Endometrial microvascular endothelial cells (primary cell): ENCODE data around the gene GGCX. TPM values are rescaled to one million over a fixed set of nuclear protein-coding genes. Genes with fewer than 3 reads are reported as not detected.
"Not testable (repeated sequence)": the region's sequence is repeated elsewhere in the genome, so short reads cannot be mapped to it uniquely, and the experiment has no call there.

Experiments
- in situ Hi-C: cut with HindIII; loops from 2 replicates; pipeline ENCODE4 v1.10.0; 2017; ENCODE audit warnings: low sequenced_read_pairs, low pct_unique_long_range_greater_than_20kb; ENCODE audit errors: inconsistent ontology term
- total RNA-seq: library from RNA; depleted of rRNA; stranded (reverse); fragments of >200 nt; gene quantifications from one replicate; pipeline ENCODE4 v1.2.3, GENCODE V29; 2015; ENCODE audit errors: inconsistent ontology term

GGCX gene
- total RNA-seq, result 77.5 TPM

- in situ Hi-C loops, result no loop called here
These were observed at the start of gene GGCX for GRCh38 chr2:85561280-85562212. TSS of gene GGCX (minus strand) at chr2:85561493. CDS start at chr2:85561428, 65 bp downstream.

- in situ Hi-C loops, result no loop called here
These were observed 46.2 kb upstream of the GGCX start for GRCh38 chr2:85607268-85608215.

DNA sequence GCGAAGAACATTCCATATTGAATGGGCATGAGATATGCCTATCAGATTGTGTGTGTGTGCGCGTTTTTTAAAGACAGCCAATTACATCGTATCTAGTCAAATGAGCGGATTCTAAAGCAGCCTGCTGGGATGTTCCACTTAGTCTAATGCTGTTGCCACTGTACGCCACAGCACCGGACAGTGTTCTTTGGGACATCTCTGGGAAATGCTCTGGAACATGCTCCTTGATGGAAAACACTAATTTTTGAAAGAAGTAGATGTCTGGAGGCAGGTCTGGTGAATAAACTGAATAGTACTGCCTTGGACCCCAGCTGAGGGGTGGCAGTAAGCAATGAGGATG, 44.8 kb upstream of the GGCX start:
- in situ Hi-C loops, result no loop called here

- in situ Hi-C loops, result no loop called here
These were observed 44.3 kb upstream of the GGCX start for GRCh38 chr2:85605406-85606115.

DNA sequence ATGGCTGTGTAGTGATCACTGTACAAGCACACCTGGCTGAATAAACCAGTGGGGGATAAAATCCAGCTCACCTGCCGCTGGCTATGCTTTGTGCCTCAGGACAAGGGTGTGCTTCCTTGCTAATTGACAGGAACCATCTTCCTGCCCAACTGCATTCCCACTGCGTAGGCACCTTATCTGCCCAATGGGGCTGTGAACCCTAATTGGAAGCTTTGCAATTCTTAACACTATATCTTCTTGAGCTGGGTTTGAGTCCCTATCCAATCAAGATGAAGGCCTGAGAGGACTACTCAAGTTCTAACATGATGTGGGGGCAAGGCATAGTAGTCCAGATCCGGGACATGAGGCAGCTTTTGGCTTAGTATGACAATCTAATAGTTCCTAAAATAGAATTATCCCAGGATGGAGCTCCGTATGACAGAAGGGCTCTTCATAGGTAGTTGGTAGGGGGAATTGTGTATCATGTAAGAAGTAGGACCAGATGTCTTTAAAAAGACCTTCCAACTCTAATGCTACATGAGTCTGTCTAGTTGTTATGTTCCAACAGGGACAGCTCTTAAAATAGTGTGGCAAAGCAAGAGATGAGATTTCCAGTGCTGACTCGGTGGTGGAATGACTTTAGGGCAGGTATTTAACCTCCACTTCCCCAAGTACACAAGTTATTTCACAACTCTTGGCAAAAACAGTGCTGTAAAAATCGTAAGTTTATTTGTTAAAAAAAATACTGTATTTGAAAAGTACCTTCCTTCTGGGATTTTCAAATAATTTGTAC, 43.5 kb upstream of the GGCX start:
- in situ Hi-C loops, result no loop called here

GRCh38 chr2:85604133-85604444, 42.8 kb upstream of the GGCX start:
- in situ Hi-C loops, result not testable (repeated sequence)

DNA sequence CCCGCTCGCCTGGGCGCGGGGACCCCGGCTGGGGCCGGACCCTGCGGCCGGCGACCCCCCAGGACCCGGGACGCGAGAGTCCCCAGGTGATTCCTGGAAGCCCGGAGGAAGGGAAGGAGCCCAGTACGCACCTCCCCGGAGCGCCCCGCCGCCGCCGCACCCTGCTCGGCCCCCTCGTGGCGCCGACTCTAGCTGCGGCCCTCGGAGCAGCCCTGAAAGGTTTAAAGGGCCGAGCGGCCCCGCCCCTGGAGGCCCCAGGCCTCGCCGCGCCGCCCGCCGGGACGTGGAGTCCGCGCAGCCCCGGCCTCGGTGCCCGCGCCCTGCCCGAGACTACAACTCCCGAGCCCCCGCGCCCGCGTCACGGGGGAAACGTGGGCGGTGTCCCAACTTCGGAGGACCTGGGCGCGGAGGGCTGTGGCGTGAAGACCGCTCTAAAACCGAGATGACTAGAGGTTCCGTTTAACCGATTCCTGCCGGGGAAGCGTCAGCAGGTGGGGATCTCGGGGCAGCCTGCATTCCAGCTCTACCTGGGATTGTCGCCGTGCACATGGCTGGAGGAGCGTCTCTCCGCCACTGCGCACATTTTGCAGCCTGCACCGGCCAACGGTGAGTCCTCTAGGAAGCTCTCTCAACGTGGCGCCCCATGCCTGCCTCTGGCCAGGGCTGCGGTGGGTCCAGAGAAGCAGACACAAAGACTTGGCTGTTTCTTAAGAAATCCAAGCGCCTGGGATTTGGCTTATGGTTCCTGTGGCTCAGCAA, 41.4 kb upstream of the GGCX start, which contains the start of gene TMEM150A:
TMEM150A (minus strand) TSS at position 223 of the 759 bp plus-strand sequence. CDS start 750 bp downstream, outside the sequence.
- in situ Hi-C loops, result no loop called here

- in situ Hi-C loops, result no loop called here
These were observed 40.6 kb upstream of the GGCX start for GRCh38 chr2:85601771-85602475.

- in situ Hi-C loops, result no loop called here
These were observed 39.9 kb upstream of the GGCX start for GRCh38 chr2:85600951-85601770.

DNA sequence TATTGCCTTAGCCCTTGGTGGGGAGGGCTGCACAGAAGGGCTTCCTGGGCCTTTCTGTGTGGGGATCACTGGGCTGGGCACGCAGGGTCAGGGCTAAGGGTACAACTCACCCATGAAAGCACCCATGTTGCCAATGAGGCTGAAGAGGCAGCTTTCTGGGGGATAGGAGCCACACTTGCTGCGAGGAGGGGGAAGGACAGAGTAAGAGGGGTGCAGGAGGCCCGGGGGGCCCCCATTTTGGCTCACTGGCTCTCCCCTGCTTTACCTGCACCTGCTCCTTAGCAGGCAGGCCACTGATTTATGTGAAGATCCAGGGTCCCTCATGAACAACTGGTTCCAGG, 38.9 kb upstream of the GGCX start:
- in situ Hi-C loops, result no loop called here

DNA sequence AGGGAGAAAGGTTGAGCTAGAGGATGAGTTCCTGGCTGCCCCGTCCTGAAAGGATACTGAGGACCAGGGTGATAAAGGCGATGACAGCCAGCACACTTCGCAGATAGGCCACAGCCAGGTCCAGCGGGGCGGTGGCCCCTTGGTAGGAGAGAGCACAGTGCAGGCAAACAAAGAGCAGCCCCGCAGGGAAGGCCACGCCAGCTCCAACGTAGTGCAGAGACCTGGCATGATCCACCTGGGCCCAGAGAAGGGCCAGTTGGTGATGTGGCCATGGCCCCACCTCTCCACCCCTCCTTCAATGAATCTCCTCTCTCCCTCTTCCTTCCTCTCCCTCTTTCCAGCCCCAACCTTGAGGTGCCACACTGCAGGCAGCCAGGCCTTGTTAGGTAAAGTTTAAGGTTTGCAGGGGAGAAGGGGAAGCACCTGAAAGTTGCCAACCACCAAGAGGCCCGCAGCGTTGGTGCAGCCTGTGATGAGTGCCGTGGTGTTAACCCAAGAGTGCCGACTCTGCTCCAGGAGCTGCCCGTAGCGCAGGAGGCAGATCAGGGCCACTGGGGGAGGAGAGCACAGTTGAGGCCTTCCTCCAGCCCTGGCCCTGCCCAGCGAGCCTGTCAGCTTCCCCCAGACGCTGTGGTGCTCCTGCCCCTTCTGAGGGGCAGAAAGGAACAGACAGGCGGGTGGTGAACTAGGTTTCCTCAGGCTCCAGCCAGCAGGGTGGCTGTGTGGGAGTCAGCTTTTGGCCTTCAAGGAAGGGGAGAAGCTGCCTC, 38.4 kb upstream of the GGCX start:
- in situ Hi-C loops, result no loop called here

GRCh38 chr2:85598594-85599340, 37.5 kb upstream of the GGCX start:
- in situ Hi-C loops, result no loop called here

DNA sequence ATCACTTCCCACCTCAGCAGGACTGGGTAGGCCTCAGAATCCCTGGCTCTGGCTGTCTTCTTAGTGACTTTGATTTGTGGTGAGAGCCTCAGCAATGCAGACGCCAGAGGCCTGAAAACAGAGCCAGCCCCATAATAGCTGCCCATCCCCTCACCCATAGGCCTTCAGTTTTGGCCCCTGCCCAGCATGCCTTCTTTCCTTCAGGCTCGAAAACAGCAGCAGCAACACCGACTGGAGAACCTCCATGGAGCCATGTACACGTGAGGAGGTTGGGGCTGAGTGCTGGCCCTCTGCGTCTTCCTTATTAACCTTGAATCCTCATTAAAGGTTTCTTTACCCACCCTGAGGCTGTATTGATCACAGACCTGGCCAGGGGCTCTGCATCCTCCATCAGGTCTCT, 35.9 kb upstream of the GGCX start:
- in situ Hi-C loops, result no loop called here

DNA sequence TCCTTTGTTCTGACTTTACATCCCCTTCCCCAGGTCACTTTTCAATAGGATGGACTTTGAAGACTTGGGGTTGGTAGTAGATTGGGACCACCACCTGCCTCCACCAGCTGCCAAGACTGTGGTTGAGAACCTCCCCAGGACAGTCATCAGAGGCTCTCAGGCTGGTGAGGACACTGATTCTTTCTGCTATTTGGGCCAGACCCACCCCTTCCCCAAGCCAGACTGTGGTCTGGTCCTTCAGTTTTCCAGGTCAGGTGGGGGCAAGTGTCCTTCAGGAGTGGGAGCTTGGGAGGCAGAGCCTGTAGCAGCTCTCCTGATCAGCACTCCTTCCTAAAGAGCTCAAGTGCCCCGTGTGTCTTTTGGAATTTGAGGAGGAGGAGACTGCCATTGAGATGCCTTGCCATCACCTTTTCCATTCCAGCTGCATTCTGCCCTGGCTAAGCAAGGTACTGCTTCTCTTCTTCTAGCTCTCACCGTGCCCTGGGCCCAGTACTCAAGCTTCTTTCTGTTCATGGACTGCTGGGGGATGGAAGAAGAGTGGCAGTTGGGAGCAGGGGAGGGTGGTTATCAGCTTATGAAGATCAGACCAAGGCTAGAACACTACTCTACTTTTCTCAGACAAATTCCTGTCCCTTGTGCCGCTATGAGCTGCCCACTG, 35.3 kb upstream of the GGCX start:
- in situ Hi-C loops, result no loop called here

DNA sequence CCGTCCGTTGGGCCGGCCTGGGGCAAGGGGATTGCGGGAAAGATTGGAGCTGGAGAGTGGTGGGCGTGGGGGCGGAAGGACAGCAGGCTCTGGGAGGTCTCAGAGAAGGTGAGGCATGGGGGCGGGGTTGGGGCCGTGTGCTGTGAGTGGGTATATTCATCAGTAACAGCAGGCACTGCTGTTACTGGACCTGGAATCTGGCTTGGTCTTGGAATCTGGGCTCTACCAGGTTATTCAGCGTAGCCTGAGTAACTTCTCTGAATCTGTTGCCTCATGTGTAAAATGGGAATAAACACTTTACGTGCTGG, 34.7 kb upstream of the GGCX start:
- in situ Hi-C loops, result no loop called here
